ENCODE data around the gene COG5. TPM values are rescaled to one million over a fixed set of nuclear protein-coding genes. Genes with fewer than 3 reads are reported as not detected.

Gene COG5
- polyA plus RNA-seq, 3 donors = 12.7 to 29.0 (median 28.1) TPM

DNA sequence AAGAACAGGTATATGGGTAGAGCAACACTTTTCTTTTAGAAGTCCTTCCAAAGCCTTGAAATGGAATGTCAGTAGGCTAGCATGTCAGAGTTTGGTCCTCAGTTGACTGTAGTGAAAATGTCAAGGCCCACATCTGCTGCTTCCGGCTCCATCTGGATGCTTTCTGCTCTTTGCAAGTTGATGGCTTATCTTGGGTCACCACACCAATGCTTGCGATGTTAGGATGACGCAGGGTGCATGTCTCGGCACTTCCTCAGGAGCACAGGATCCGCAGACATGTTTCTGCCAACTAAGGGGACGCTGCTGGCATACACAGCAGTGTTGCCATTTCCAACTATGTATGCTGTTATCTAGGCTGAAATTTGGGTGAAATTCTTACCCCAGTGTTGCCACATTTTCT, 408.9 kb downstream of the COG5 start:
- Histone ChIP-seq H3K79me2 (ENCODE audit: insufficient read depth, low read length) (no peaks in the 10 kb centered on the region), H3K9me3 (replicated peaks in 1 of 2; ENCODE audit: control insufficient read depth in 1 of 2, insufficient read depth in 1 of 2, low read length in 2 of 2) (no peaks in the 10 kb centered on the region), H3K27ac (ENCODE audit: low read depth in 1 of 2, low read length in 2 of 2) (no peak overlapping the region), H2AFZ (ENCODE audit: insufficient read depth, low read depth, low read length, poor library complexity, severe bottlenecking) (no peak overlapping the region), H3K4me2 (replicated peaks; ENCODE audit: extremely low read depth, low read length, poor library complexity, severe bottlenecking) (no peak overlapping the region), H3K36me3 (replicated peaks in 1 of 2; ENCODE audit: control insufficient read depth in 1 of 2, insufficient read depth in 2 of 2, low read length in 2 of 2) (peaks cover 4 to 25% of the 10 kb centered on the region in 2 donors), H4K20me1 (ENCODE audit: insufficient read depth, low read length) (no peaks in the 10 kb centered on the region), H3K4me3 (replicated peaks in 1 of 3; ENCODE audit: low read depth in 2 of 3, low read length in 3 of 3) (no peak overlapping the region), H3K27me3 (ENCODE audit: control insufficient read depth in 2 of 2, insufficient read depth in 2 of 2, low read length in 2 of 2) (no peaks in the 10 kb centered on the region), H3K4me1 (ENCODE audit: control insufficient read depth in 1 of 2, insufficient read depth in 2 of 2, low read length in 2 of 2) (no peaks in the 10 kb centered on the region), H3K9ac (ENCODE audit: insufficient read depth, low read length, poor library complexity, severe bottlenecking) (no peak overlapping the region)
- Mint-ChIP-seq H3K36me3 (peaks cover 28 to 43% of the 10 kb centered on the region in 2 donors), H3K4me1 (no peaks in the 10 kb centered on the region), H3K4me3 (no peak overlapping the region), H3K27ac (no peak overlapping the region), H3K9me3 (no peaks in the 10 kb centered on the region), H3K27me3 (ENCODE audit: low read depth in 3 of 3) (no peaks in the 10 kb centered on the region)
- intact Hi-C loops (cut with micrococcal nuclease) = loop anchor here in 1 of 2 donors (5.0 kb wide), 2 partner anchors 208 to 363 kb away; no protein-coding TSS in a partner anchor
- no peak for DNase-seq
- no peak for TF ChIP-seq CTCF (IDR thresholded peaks at IDR 0.05)
- 97% methylated on average over 6 of the region's 6 CpGs for WGBS (ENCODE audit: insufficient coverage)

GRCh38 chr7:107152011-107152410, 411.7 kb downstream of the COG5 start:
- peaks cover 24 to 28% of the 10 kb centered on the region in 2 donors for H3K36me3 Mint-ChIP-seq
- 40% methylated on average over 2 of the region's 4 CpGs for WGBS (ENCODE audit: insufficient coverage)
- no peak for DNase-seq
- H3K36me3 ChIP-seq (replicated peaks in 1 of 2; ENCODE audit: control insufficient read depth in 1 of 2, insufficient read depth in 2 of 2, low read length in 2 of 2) = peaks cover 4 to 7% of the 10 kb centered on the region in 2 donors
- no peaks in the 10 kb centered on the region for H3K79me2 ChIP-seq (ENCODE audit: insufficient read depth, low read length)
- H3K4me1 ChIP-seq (ENCODE audit: control insufficient read depth in 1 of 2, insufficient read depth in 2 of 2, low read length in 2 of 2) = no peaks in the 10 kb centered on the region
- H3K4me1 Mint-ChIP-seq = peaks cover 6% of the 10 kb centered on the region
- no peaks in the 10 kb centered on the region for H4K20me1 ChIP-seq (ENCODE audit: insufficient read depth, low read length)
- H3K27ac Mint-ChIP-seq = no peak overlapping the region
- no peaks in the 10 kb centered on the region for H3K27me3 ChIP-seq (ENCODE audit: control insufficient read depth in 2 of 2, insufficient read depth in 2 of 2, low read length in 2 of 2)
- no peak overlapping the region for H2AFZ ChIP-seq (ENCODE audit: insufficient read depth, low read depth, low read length, poor library complexity, severe bottlenecking)
- TF ChIP-seq CTCF (IDR thresholded peaks at IDR 0.05) = no peak
- H3K4me2 ChIP-seq (replicated peaks; ENCODE audit: extremely low read depth, low read length, poor library complexity, severe bottlenecking) = no peak overlapping the region
- no peaks in the 10 kb centered on the region for H3K9me3 ChIP-seq (replicated peaks in 1 of 2; ENCODE audit: control insufficient read depth in 1 of 2, insufficient read depth in 1 of 2, low read length in 2 of 2)
- no peak overlapping the region for H3K9ac ChIP-seq (ENCODE audit: insufficient read depth, low read length, poor library complexity, severe bottlenecking)
- H3K9me3 Mint-ChIP-seq = no peaks in the 10 kb centered on the region
- H3K4me3 ChIP-seq (replicated peaks in 1 of 3; ENCODE audit: low read depth in 2 of 3, low read length in 3 of 3) = no peak overlapping the region
- no peaks in the 10 kb centered on the region for H3K27me3 Mint-ChIP-seq (ENCODE audit: low read depth in 3 of 3)
- intact Hi-C loops (cut with micrococcal nuclease) = loop anchor here in 1 of 2 donors (5.0 kb wide), 2 partner anchors 205 to 360 kb away; no protein-coding TSS in a partner anchor
- no peak overlapping the region for H3K4me3 Mint-ChIP-seq
- H3K27ac ChIP-seq (ENCODE audit: low read depth in 1 of 2, low read length in 2 of 2) = no peak overlapping the region

Small RNA genes within 50 kb of the gene (small RNA-seq; reads per million reads assigned to genes)
- gene AC002381.1 (ENCODE audit: insufficient read length, low read depth) = not detected
- gene RF01233 (ENCODE audit: insufficient read length, low read depth) = not detected

Other genes with a start within 250 kb of the COG5 start
- under 1 TPM in 1 of 3 donors, not detected in 2; 0.18 TPM for gene GPR22, start 93.9 kb downstream of the COG5 start, polyA plus RNA-seq
- gene DUS4L, start 51 bp upstream of the COG5 start, polyA plus RNA-seq = 1 to 10 TPM; 1.6 to 2.3 (median 1.7) TPM
- 10 to 100 TPM; 35.2 to 76.0 (median 58.8) TPM for gene BCAP29, start 16.3 kb upstream of the COG5 start, polyA plus RNA-seq
- gene SLC26A4, start 96.9 kb upstream of the COG5 start, polyA plus RNA-seq = under 1 TPM in 2 of 3 donors, not detected in 1; 0.10 to 0.12 TPM
- 10 to 100 TPM; 15.7 to 26.9 (median 20.6) TPM for gene CBLL1, start 180.2 kb upstream of the COG5 start, polyA plus RNA-seq
- not detected for gene SLC26A3, start 239.3 kb upstream of the COG5 start, polyA plus RNA-seq